CD14-positive monocyte (primary cell): ENCODE results near the gene SLC4A4. TPM values are rescaled to one million over a fixed set of nuclear protein-coding genes. Genes with fewer than 3 reads are reported as not detected.

Experiments used
- DNase-seq, 3 donors: peaks; one replicate each; pipeline ENCODE4 v3.0.0-alpha.2; 2011 to 2022
- H2AFZ ChIP-seq: 2 replicates; pipeline ENCODE4 v1.6.0; 2012; ENCODE audit warnings: mild to moderate bottlenecking, low read depth, low read length, inconsistent platforms; ENCODE audit not compliant: insufficient read depth, poor library complexity, severe bottlenecking
- H3K27ac ChIP-seq, 2 donors: 1 replicate in 1 of 2; 2 replicates in 1 of 2; pipeline ENCODE4 v1.5.1; 2012 to 2013; ENCODE audit warnings: low read length in 2 of 2, control low read depth in 1 of 2, inconsistent platforms in 1 of 2, low read depth in 1 of 2, mild to moderate bottlenecking in 1 of 2
- H3K27me3 ChIP-seq, 2 donors: one replicate each; pipeline versions ENCODE4 v1.6.0 to v1.6.1; 2011 to 2013; ENCODE audit warnings: low read length in 2 of 2; ENCODE audit not compliant: control insufficient read depth in 2 of 2, insufficient read depth in 2 of 2
- H3K36me3 ChIP-seq, 2 donors: replicated peaks in 1 of 2; 1 replicate in 1 of 2; 2 replicates in 1 of 2; pipeline versions ENCODE4 v1.5.1 to v1.6.1; 2012 to 2013; ENCODE audit warnings: low read length in 2 of 2, control low read depth in 1 of 2, inconsistent platforms in 1 of 2, mild to moderate bottlenecking in 1 of 2; ENCODE audit not compliant: insufficient read depth in 2 of 2, control insufficient read depth in 1 of 2
- H3K4me1 ChIP-seq, 2 donors: 1 replicate in 1 of 2; 2 replicates in 1 of 2; pipeline versions ENCODE4 v1.5.1 to v1.6.1; 2012 to 2013; ENCODE audit warnings: low read length in 2 of 2, control low read depth in 1 of 2, inconsistent platforms in 1 of 2, mild to moderate bottlenecking in 1 of 2, moderate library complexity in 1 of 2; ENCODE audit not compliant: insufficient read depth in 2 of 2, control insufficient read depth in 1 of 2
- H3K4me2 ChIP-seq: replicated peaks from 2 replicates; pipeline ENCODE3; 2012; ENCODE audit warnings: low read length, moderate library complexity, mild to moderate bottlenecking; ENCODE audit not compliant: poor library complexity, severe bottlenecking; ENCODE audit errors: extremely low read depth
- H3K4me3 ChIP-seq, 3 experiments: fragments of 200-600 bp in 1 of 3; sonication (generic) in 1 of 3; replicated peaks in 1 of 3; 1 replicate in 2 of 3; 2 replicates in 1 of 3; pipeline ENCODE4 v1.5.1; 2011 to 2013; ENCODE audit warnings: low read length in 3 of 3, mild to moderate bottlenecking in 3 of 3, control low read depth in 2 of 3, low read depth in 2 of 3, inconsistent platforms in 1 of 3, moderate library complexity in 1 of 3
- H3K79me2 ChIP-seq: 2 replicates; pipeline ENCODE4 v1.6.0; 2012; ENCODE audit warnings: mild to moderate bottlenecking, control low read depth, inconsistent platforms, low read length, moderate library complexity; ENCODE audit not compliant: insufficient read depth
- H3K9ac ChIP-seq: 2 replicates; pipeline ENCODE4 v1.6.0; 2017; ENCODE audit warnings: low read length, mild to moderate bottlenecking; ENCODE audit not compliant: insufficient read depth, poor library complexity, severe bottlenecking
- H3K9me3 ChIP-seq, 2 donors: replicated peaks in 1 of 2; 1 replicate in 1 of 2; 2 replicates in 1 of 2; pipeline versions ENCODE4 v1.5.1 to v1.6.1; 2012 to 2013; ENCODE audit warnings: low read length in 2 of 2, control low read depth in 1 of 2; ENCODE audit not compliant: control insufficient read depth in 1 of 2, insufficient read depth in 1 of 2
- H4K20me1 ChIP-seq: 2 replicates; pipeline ENCODE4 v1.6.0; 2012; ENCODE audit warnings: mild to moderate bottlenecking, low read length, control low read depth, moderate library complexity; ENCODE audit not compliant: insufficient read depth
- H3K27ac Mint-ChIP-seq, 7 donors: one replicate each; pipeline ENCODE4 v1.8.0; 2020; ENCODE audit warnings: mild to moderate bottlenecking in 7 of 7, mixed read lengths in 7 of 7, moderate library complexity in 6 of 7, inconsistent platforms in 2 of 7
- H3K27me3 Mint-ChIP-seq, 3 donors: one replicate each; pipeline ENCODE4 v1.8.0; 2021 to 2022; ENCODE audit warnings: low read depth in 3 of 3, mild to moderate bottlenecking in 3 of 3, mixed read lengths in 3 of 3, moderate library complexity in 3 of 3, inconsistent platforms in 1 of 3
- H3K36me3 Mint-ChIP-seq, 2 donors: one replicate each; pipeline ENCODE4 v1.8.0; 2020; ENCODE audit warnings: mixed read lengths in 2 of 2, inconsistent platforms in 1 of 2, mild to moderate bottlenecking in 1 of 2
- H3K4me1 Mint-ChIP-seq: one replicate; pipeline ENCODE4 v1.8.0; 2020; ENCODE audit warnings: mild to moderate bottlenecking, mixed read lengths
- H3K4me3 Mint-ChIP-seq, 2 donors: one replicate each; pipeline ENCODE4 v1.8.0; 2020; ENCODE audit warnings: mild to moderate bottlenecking in 2 of 2, mixed read lengths in 2 of 2, moderate library complexity in 1 of 2
- H3K9me3 Mint-ChIP-seq, 7 donors: one replicate each; pipeline ENCODE4 v1.8.0; 2020 to 2022; ENCODE audit warnings: mixed read lengths in 7 of 7, mild to moderate bottlenecking in 6 of 7, moderate library complexity in 6 of 7, inconsistent platforms in 2 of 7
- WGBS: methylation state at CpG from one replicate; pipeline ENCODE4 v1.1.5; 2013; ENCODE audit warnings: missing lambda C conversion rate; ENCODE audit not compliant: insufficient coverage; 5-methylcytosine and 5-hydroxymethylcytosine counted together
- intact Hi-C, 2 donors: fragments of 100-400 bp; cut with micrococcal nuclease; formaldehyde crosslinking; loops; one replicate each; pipeline versions ENCODE4 v1.15.0 to v1.15.1; 2023
- polyA plus RNA-seq, 3 donors: library from polyadenylated mRNA; depleted of rRNA in 1 of 3; unstranded in 2 of 3; stranded (reverse) in 1 of 3; fragments of 300-500 nt in 2 of 3; fragments of >200 nt in 1 of 3; fragmentation: Illumina TruSeq in 2 of 3; gene quantifications; 1 replicate in 2 of 3; 2 replicates in 1 of 3; pipeline ENCODE4 v1.2.3, GENCODE V29; 2012 to 2021
- TF ChIP-seq, protein P1 (sequence below): fragments of 200-600 bp; IDR thresholded peaks from one replicate; pipeline ENCODE4 v1.8.0; 2022; ENCODE audit warnings: antibody characterized with exemption, mild to moderate bottlenecking

SLC4A4 gene
- polyA plus RNA-seq, 3 donors: 0.03 TPM; not detected in 2

GRCh38 chr4:71586087-71586763, 247.4 kb downstream of the SLC4A4 start:
- H3K4me3 Mint-ChIP-seq: no peak overlapping the region
- no peaks in the 10 kb centered on the region for H3K36me3 ChIP-seq
- H3K4me1 ChIP-seq: no peaks in the 10 kb centered on the region
- H3K27me3 Mint-ChIP-seq: no peaks in the 10 kb centered on the region
- H3K9me3 ChIP-seq: peaks cover 0 to 6% of the 10 kb centered on the region in 2 donors
- DNase-seq: no peak
- H3K36me3 Mint-ChIP-seq: no peaks in the 10 kb centered on the region
- no peak overlapping the region for H3K4me2 ChIP-seq
- TF ChIP-seq, protein P1, sequence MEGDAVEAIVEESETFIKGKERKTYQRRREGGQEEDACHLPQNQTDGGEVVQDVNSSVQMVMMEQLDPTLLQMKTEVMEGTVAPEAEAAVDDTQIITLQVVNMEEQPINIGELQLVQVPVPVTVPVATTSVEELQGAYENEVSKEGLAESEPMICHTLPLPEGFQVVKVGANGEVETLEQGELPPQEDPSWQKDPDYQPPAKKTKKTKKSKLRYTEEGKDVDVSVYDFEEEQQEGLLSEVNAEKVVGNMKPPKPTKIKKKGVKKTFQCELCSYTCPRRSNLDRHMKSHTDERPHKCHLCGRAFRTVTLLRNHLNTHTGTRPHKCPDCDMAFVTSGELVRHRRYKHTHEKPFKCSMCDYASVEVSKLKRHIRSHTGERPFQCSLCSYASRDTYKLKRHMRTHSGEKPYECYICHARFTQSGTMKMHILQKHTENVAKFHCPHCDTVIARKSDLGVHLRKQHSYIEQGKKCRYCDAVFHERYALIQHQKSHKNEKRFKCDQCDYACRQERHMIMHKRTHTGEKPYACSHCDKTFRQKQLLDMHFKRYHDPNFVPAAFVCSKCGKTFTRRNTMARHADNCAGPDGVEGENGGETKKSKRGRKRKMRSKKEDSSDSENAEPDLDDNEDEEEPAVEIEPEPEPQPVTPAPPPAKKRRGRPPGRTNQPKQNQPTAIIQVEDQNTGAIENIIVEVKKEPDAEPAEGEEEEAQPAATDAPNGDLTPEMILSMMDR: no peak
- H2AFZ ChIP-seq: no peak overlapping the region
- no CpG with 5 or more reads among the region's 4 CpGs for WGBS
- no peak overlapping the region for H3K9ac ChIP-seq
- peaks cover 0 to 9% (median 0%) of the 10 kb centered on the region in 7 donors for H3K9me3 Mint-ChIP-seq
- intact Hi-C loops: no loop called here
- H3K27me3 ChIP-seq: no peaks in the 10 kb centered on the region
- no peak overlapping the region for H3K27ac ChIP-seq
- no peak overlapping the region for H3K27ac Mint-ChIP-seq
- H4K20me1 ChIP-seq: no peaks in the 10 kb centered on the region
- H3K4me1 Mint-ChIP-seq: no peaks in the 10 kb centered on the region
- H3K4me3 ChIP-seq: no peak overlapping the region
- H3K79me2 ChIP-seq: no peaks in the 10 kb centered on the region

DNA sequence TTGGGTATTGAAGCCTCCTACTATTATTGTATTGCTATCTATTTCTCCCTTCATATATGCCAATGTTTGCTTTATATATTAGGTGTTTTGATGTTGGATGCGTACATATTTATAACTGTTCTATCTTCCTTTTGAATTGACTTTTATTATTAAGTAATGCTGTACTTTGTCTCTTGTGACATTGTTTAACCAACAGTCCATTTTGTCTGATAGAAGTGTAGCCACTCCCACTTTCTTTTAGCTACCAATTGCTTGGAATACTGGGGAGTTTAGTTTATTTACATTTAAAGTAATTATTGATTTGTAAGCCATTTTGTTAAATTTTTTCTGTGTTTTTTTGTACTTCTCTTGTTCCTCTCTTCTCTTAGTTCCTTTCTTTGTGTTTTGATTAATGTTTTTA, 249.2 kb downstream of the SLC4A4 start:
- H3K9ac ChIP-seq: no peak overlapping the region
- no peak overlapping the region for H3K4me3 Mint-ChIP-seq
- no peak overlapping the region for H3K27ac ChIP-seq
- no peaks in the 10 kb centered on the region for H3K36me3 ChIP-seq
- no peaks in the 10 kb centered on the region for H4K20me1 ChIP-seq
- no peaks in the 10 kb centered on the region for H3K27me3 Mint-ChIP-seq
- H3K4me3 ChIP-seq: no peak overlapping the region
- no peaks in the 10 kb centered on the region for H3K36me3 Mint-ChIP-seq
- H3K4me1 ChIP-seq: no peaks in the 10 kb centered on the region
- no peak overlapping the region for H2AFZ ChIP-seq
- TF ChIP-seq, protein P1: no peak
- no peaks in the 10 kb centered on the region for H3K9me3 ChIP-seq
- no CpG with 5 or more reads among the region's 1 CpG for WGBS
- no peak for DNase-seq
- no peak overlapping the region for H3K4me2 ChIP-seq
- no peak overlapping the region for H3K27ac Mint-ChIP-seq
- intact Hi-C loops: no loop called here
- H3K79me2 ChIP-seq: no peaks in the 10 kb centered on the region
- H3K4me1 Mint-ChIP-seq: no peaks in the 10 kb centered on the region
- H3K27me3 ChIP-seq: no peaks in the 10 kb centered on the region
- H3K9me3 Mint-ChIP-seq: peaks cover 0 to 4% (median 0%) of the 10 kb centered on the region in 7 donors
